HFFc6 (cell line): ENCODE results near the gene FREM1. TPM values are rescaled to one million over a fixed set of nuclear protein-coding genes. Genes with fewer than 3 reads are reported as not detected.

ENCODE experiments used
- DNase-seq: peaks from one replicate; pipeline ENCODE4 v3.0.0-alpha.2; 2018
- H3K27ac Mint-ChIP-seq: 2 replicates; pipeline ENCODE4 v1.8.0; 2020; ENCODE audit warnings: mild to moderate bottlenecking, mixed read lengths
- H3K27me3 Mint-ChIP-seq: 2 replicates; pipeline ENCODE4 v1.8.0; 2021; ENCODE audit warnings: mild to moderate bottlenecking, moderate library complexity, mixed read lengths; ENCODE audit not compliant: insufficient read depth
- H3K36me3 Mint-ChIP-seq: 2 replicates; pipeline ENCODE4 v1.8.0; 2021; ENCODE audit warnings: low read depth, mixed read lengths
- H3K4me1 Mint-ChIP-seq: 2 replicates; pipeline ENCODE4 v1.8.0; 2020; ENCODE audit warnings: low read depth, mixed read lengths
- H3K4me3 Mint-ChIP-seq: 2 replicates; pipeline ENCODE4 v1.8.0; 2020; ENCODE audit warnings: mild to moderate bottlenecking, moderate library complexity, mixed read lengths
- H3K9me3 Mint-ChIP-seq: 2 replicates; pipeline ENCODE4 v1.8.0; 2020; ENCODE audit warnings: mild to moderate bottlenecking, mixed read lengths
- CTCF ChIP-seq: fragments of 200-600 bp; sonication (generic); IDR thresholded peaks from 2 replicates; pipeline ENCODE4 v1.5.0; 2021; ENCODE audit warnings: antibody characterized with exemption, mild to moderate bottlenecking
- total RNA-seq, 6 experiments: library from RNA; stranded (reverse); fragmentation: NEBNext Ultra II Directional; extraction: Animal tissue kit (Norgen Biotek cat#: 25700); gene quantifications; 2 replicates in 1 of 6; 3 replicates in 5 of 6; pipeline ENCODE4 v1.2.3, GENCODE V29; 2021

Gene FREM1
- total RNA-seq, 6 experiments from 2014 or later, result 0.03 to 0.16 (median 0.06) TPM; not detected in 2

- Mint-ChIP-seq H3K4me3 (no peak overlapping the region), H3K27me3 (peaks cover 8% of the 10 kb centered on the region), H3K27ac (no peak overlapping the region), H3K4me1 (peaks cover 13% of the 10 kb centered on the region; the same call in 1 of the 2 replicates), H3K9me3 (no peaks in the 10 kb centered on the region), H3K36me3 (no peaks in the 10 kb centered on the region)
- DNase-seq, result no peak
- TF ChIP-seq CTCF, result no peak
Measured at GRCh38 chr9:14761584-14761983, 148.6 kb downstream of the FREM1 start.

GRCh38 chr9:14760060-14760459 lies 150.2 kb downstream of the FREM1 start:
- no peak for DNase-seq
- Mint-ChIP-seq H3K4me1 (no peaks in the 10 kb centered on the region), H3K36me3 (no peaks in the 10 kb centered on the region), H3K9me3 (no peaks in the 10 kb centered on the region), H3K4me3 (no peak overlapping the region), H3K27me3 (peaks cover 3% of the 10 kb centered on the region), H3K27ac (no peak overlapping the region)
- no peak for TF ChIP-seq CTCF

- no peak for DNase-seq
- peaks cover 2% of the 10 kb centered on the region for H3K27me3 Mint-ChIP-seq
- no peak overlapping the region for H3K27ac Mint-ChIP-seq
- no peak overlapping the region for H3K4me3 Mint-ChIP-seq
- no peaks in the 10 kb centered on the region for H3K9me3 Mint-ChIP-seq
- no peaks in the 10 kb centered on the region for H3K4me1 Mint-ChIP-seq
- TF ChIP-seq CTCF, result no peak
- H3K36me3 Mint-ChIP-seq, result no peaks in the 10 kb centered on the region
Measured at GRCh38 chr9:14756291-14756690, 153.9 kb downstream of the FREM1 start.

- H3K27ac Mint-ChIP-seq, result no peak overlapping the region
- H3K4me3 Mint-ChIP-seq, result no peak overlapping the region
- H3K9me3 Mint-ChIP-seq, result no peaks in the 10 kb centered on the region
- peaks cover 13% of the 10 kb centered on the region for H3K27me3 Mint-ChIP-seq
- DNase-seq, result no peak
- TF ChIP-seq CTCF, result no peak
- no peaks in the 10 kb centered on the region for H3K4me1 Mint-ChIP-seq
- H3K36me3 Mint-ChIP-seq, result no peaks in the 10 kb centered on the region
Measured at GRCh38 chr9:14752871-14753270, 157.4 kb downstream of the FREM1 start.

GRCh38 chr9:14752271-14752670 lies 158.0 kb downstream of the FREM1 start:
- Mint-ChIP-seq H3K27ac (no peak overlapping the region), H3K4me3 (no peak overlapping the region), H3K4me1 (no peaks in the 10 kb centered on the region), H3K27me3 (peaks cover 13% of the 10 kb centered on the region), H3K36me3 (no peaks in the 10 kb centered on the region), H3K9me3 (no peaks in the 10 kb centered on the region)
- no peak for TF ChIP-seq CTCF
- DNase-seq, result no peak

GRCh38 chr9:14750821-14751220 lies 159.4 kb downstream of the FREM1 start:
- Mint-ChIP-seq H3K27me3 (peaks cover 14% of the 10 kb centered on the region), H3K4me3 (no peak overlapping the region), H3K36me3 (no peaks in the 10 kb centered on the region), H3K9me3 (no peaks in the 10 kb centered on the region), H3K4me1 (no peaks in the 10 kb centered on the region), H3K27ac (no peak overlapping the region)
- no peak for TF ChIP-seq CTCF
- DNase-seq, result no peak
